ENCODE data around the gene RTTN. TPM values are rescaled to one million over a fixed set of nuclear protein-coding genes. Genes with fewer than 3 reads are reported as not detected.

RTTN gene
- total and polyA plus RNA-seq, 2 donors from 2014 or later: 6.3 to 12.3 TPM

GRCh38 chr18:70085641-70086040, 119.8 kb downstream of the RTTN start:
- TF ChIP-seq CTCF (IDR thresholded peaks at IDR 0.05; ENCODE audit: borderline replicate concordance, extremely low read depth, insufficient read depth): no peak

GRCh38 chr18:70082430-70082829, 123.1 kb downstream of the RTTN start:
- peaks cover 0 to 5% (median 0%) of the 10 kb centered on the region in 3 donors for H3K4me1 ChIP-seq (ENCODE audit: control insufficient read depth in 2 of 3, insufficient read depth in 2 of 3, low read depth in 1 of 3, low read length in 3 of 3)
- no peaks in the 10 kb centered on the region for H3K27me3 ChIP-seq (ENCODE audit: control insufficient read depth, insufficient read depth, low read length)
- no peaks in the 10 kb centered on the region for H3K9me3 ChIP-seq (ENCODE audit: control insufficient read depth in 2 of 3, insufficient read depth in 1 of 3, low read length in 3 of 3)
- H3K27ac ChIP-seq (ENCODE audit: low read depth in 2 of 2, low read length in 2 of 2): no peak overlapping the region
- no peak for TF ChIP-seq CTCF (IDR thresholded peaks at IDR 0.05; ENCODE audit: borderline replicate concordance, extremely low read depth, insufficient read depth)
- intact Hi-C loops (cut with DNase I): no loop called here
- no peak for DNase-seq
- H3K36me3 ChIP-seq (ENCODE audit: control insufficient read depth in 2 of 3, insufficient read depth in 3 of 3, low read length in 3 of 3): peaks cover 0 to 2% (median 0%) of the 10 kb centered on the region in 3 donors
- no peak overlapping the region for H3K4me3 ChIP-seq (ENCODE audit: low read length in 3 of 3)
- H3K9ac ChIP-seq (ENCODE audit: low read length in 3 of 3): no peak overlapping the region
- FAIRE-seq: no peak

More at GRCh38 chr18:70085641-70086040, 119.8 kb downstream of the RTTN start:
- Histone ChIP-seq H3K4me1 (ENCODE audit: control insufficient read depth in 2 of 3, insufficient read depth in 2 of 3, low read depth in 1 of 3, low read length in 3 of 3) (peaks cover 0 to 5% (median 0%) of the 10 kb centered on the region in 3 donors), H3K9ac (ENCODE audit: low read length in 3 of 3) (no peak overlapping the region), H3K36me3 (ENCODE audit: control insufficient read depth in 2 of 3, insufficient read depth in 3 of 3, low read length in 3 of 3) (peaks cover 0 to under 1% (median 0%) of the 10 kb centered on the region in 3 donors), H3K27ac (ENCODE audit: low read depth in 2 of 2, low read length in 2 of 2) (no peak overlapping the region), H3K27me3 (ENCODE audit: control insufficient read depth, insufficient read depth, low read length) (no peaks in the 10 kb centered on the region), H3K9me3 (ENCODE audit: control insufficient read depth in 2 of 3, insufficient read depth in 1 of 3, low read length in 3 of 3) (no peaks in the 10 kb centered on the region), H3K4me3 (ENCODE audit: low read length in 3 of 3) (peak overlapping the region in 1 of 3 donors; percentile 0)
- DNase-seq: peak in 1 of 5 donors; percentile 19
- no peak for FAIRE-seq
- intact Hi-C loops (cut with DNase I): no loop called here

- no peak for TF ChIP-seq CTCF (IDR thresholded peaks at IDR 0.05; ENCODE audit: borderline replicate concordance, extremely low read depth, insufficient read depth)
- no peak for DNase-seq
- no peak for FAIRE-seq
- Histone ChIP-seq H3K4me3 (ENCODE audit: low read length in 3 of 3) (no peak overlapping the region), H3K27me3 (ENCODE audit: control insufficient read depth, insufficient read depth, low read length) (no peaks in the 10 kb centered on the region), H3K9me3 (ENCODE audit: control insufficient read depth in 2 of 3, insufficient read depth in 1 of 3, low read length in 3 of 3) (no peaks in the 10 kb centered on the region), H3K9ac (ENCODE audit: low read length in 3 of 3) (no peak overlapping the region), H3K36me3 (ENCODE audit: control insufficient read depth in 2 of 3, insufficient read depth in 3 of 3, low read length in 3 of 3) (peaks cover 0 to 6% (median 0%) of the 10 kb centered on the region in 3 donors), H3K4me1 (ENCODE audit: control insufficient read depth in 2 of 3, insufficient read depth in 2 of 3, low read depth in 1 of 3, low read length in 3 of 3) (no peaks in the 10 kb centered on the region), H3K27ac (ENCODE audit: low read depth in 2 of 2, low read length in 2 of 2) (no peak overlapping the region)
- intact Hi-C loops (cut with DNase I): no loop called here
These were observed 127.4 kb downstream of the RTTN start for GRCh38 chr18:70078106-70078505.

- Histone ChIP-seq H3K27me3 (ENCODE audit: control insufficient read depth, insufficient read depth, low read length) (no peaks in the 10 kb centered on the region), H3K9me3 (ENCODE audit: control insufficient read depth in 2 of 3, insufficient read depth in 1 of 3, low read length in 3 of 3) (no peaks in the 10 kb centered on the region), H3K4me3 (ENCODE audit: low read length in 3 of 3) (no peak overlapping the region), H3K4me1 (ENCODE audit: control insufficient read depth in 2 of 3, insufficient read depth in 2 of 3, low read depth in 1 of 3, low read length in 3 of 3) (no peaks in the 10 kb centered on the region), H3K36me3 (ENCODE audit: control insufficient read depth in 2 of 3, insufficient read depth in 3 of 3, low read length in 3 of 3) (peaks cover 0 to 6% (median 0%) of the 10 kb centered on the region in 3 donors), H3K27ac (ENCODE audit: low read depth in 2 of 2, low read length in 2 of 2) (no peak overlapping the region), H3K9ac (ENCODE audit: low read length in 3 of 3) (no peak overlapping the region)
- FAIRE-seq (no peak), DNase-seq (no peak)
- TF ChIP-seq CTCF (IDR thresholded peaks at IDR 0.05; ENCODE audit: borderline replicate concordance, extremely low read depth, insufficient read depth): no peak
- intact Hi-C loops (cut with DNase I): no loop called here
These were observed 129.6 kb downstream of the RTTN start for GRCh38 chr18:70075906-70076305.

All from kidney (tissue), 14 donors.